Breast epithelium (tissue), 3 donors: Measurements from ENCODE around the gene CASZ1.

Experiments
- CTCF ChIP-seq, 3 donors: fragments of 450-650 bp; IDR thresholded peaks; one replicate each; pipeline ENCODE4 v1.5.1; 2016 to 2017; ENCODE audit warnings: antibody characterized with exemption in 3 of 3, mild to moderate bottlenecking in 3 of 3, moderate library complexity in 3 of 3
- POLR2A ChIP-seq: fragments of 450-650 bp; IDR thresholded peaks from one replicate; pipeline ENCODE4 v1.6.1; 2016; ENCODE audit warnings: antibody characterized with exemption, mild to moderate bottlenecking, moderate library complexity
- POLR2AphosphoS5 ChIP-seq, 3 donors: sonication (generic); formaldehyde crosslinking; IDR thresholded peaks; one replicate each; pipeline ENCODE4 v1.6.1; 2017; ENCODE audit warnings: antibody characterized with exemption in 3 of 3

- TF ChIP-seq POLR2A (no peak), CTCF (IDR thresholded peaks at IDR 0.05) (no peak), POLR2AphosphoS5 (IDR thresholded peaks at IDR 0.05) (no peak)
Observed at GRCh38 chr1:10677491-10678391, 118.7 kb downstream of the CASZ1 start.
